GM23248 (cell line): Measurements from ENCODE around the gene POLN.

Experiments used
- EZH2 ChIP-seq: fragments of 200-600 bp; sonication (generic); IDR thresholded peaks from 2 replicates; pipeline ENCODE4 v1.6.1; 2018; ENCODE audit warnings: antibody characterized with exemption, mild to moderate bottlenecking; ENCODE audit not compliant: insufficient read depth, poor library complexity, severe bottlenecking
- EZH2phosphoT487 ChIP-seq: fragments of 200-600 bp; sonication (generic); IDR thresholded peaks from 2 replicates; pipeline ENCODE4 v1.6.1; 2018; ENCODE audit warnings: antibody characterized with exemption, moderate library complexity, mild to moderate bottlenecking, low read depth; ENCODE audit not compliant: insufficient read depth

DNA sequence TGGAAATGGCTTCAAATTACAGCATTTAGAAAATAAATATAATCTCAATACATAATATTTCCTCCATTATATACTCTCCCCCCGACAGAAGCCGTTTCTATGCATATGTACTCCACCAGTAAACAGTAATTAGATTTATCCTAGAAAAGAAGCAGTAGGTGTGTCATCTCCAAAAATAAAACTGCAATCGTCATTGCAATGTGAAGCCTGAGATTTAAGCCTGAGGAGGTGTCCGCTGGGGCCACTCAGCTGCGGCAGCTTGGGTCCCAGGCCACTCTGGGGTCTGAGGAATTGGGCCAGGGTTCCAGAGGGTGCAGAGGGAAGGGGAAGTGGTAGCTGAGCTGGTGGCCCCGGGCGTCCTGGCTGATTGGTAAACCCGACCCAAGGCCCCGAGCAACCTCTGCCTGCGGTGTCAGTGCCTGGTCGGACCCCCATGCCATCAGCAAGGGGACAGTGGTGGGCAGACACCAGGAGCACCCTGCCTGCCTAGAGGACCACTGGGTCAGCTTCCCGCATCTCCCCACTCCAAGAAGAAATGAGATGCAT lies 27.8 kb upstream of the POLN start:
- no peak for TF ChIP-seq EZH2
- TF ChIP-seq EZH2phosphoT487 = no peak
